Thyroid gland (tissue), 4 donors: ENCODE results near the gene TARBP2. TPM values are rescaled to one million over a fixed set of nuclear protein-coding genes. Genes with fewer than 3 reads are reported as not detected.

ENCODE experiments used
- DNase-seq, 2 donors: peaks; one replicate each; pipeline ENCODE4 v3.0.0-alpha.2; 2019
- H3K27ac ChIP-seq, 3 donors: fragments of 200-600 bp; sonication (generic); 1 replicate in 2 of 3; 2 replicates in 1 of 3; pipeline ENCODE4 v1.5.1; 2016 to 2019; ENCODE audit warnings: mild to moderate bottlenecking in 1 of 3, moderate library complexity in 1 of 3
- H3K27me3 ChIP-seq: fragments of 200-600 bp; sonication (generic); one replicate; pipeline ENCODE4 v1.5.1; 2019
- H3K36me3 ChIP-seq, 2 donors: fragments of 200-600 bp; sonication (generic); one replicate each; pipeline ENCODE4 v1.5.1; 2016 to 2019
- H3K4me1 ChIP-seq, 2 donors: fragments of 200-600 bp; sonication (generic); one replicate each; pipeline ENCODE4 v1.5.1; 2017 to 2019
- H3K4me3 ChIP-seq, 3 donors: fragments of 200-600 bp; sonication (generic); replicated peaks in 1 of 3; 1 replicate in 2 of 3; 2 replicates in 1 of 3; pipeline ENCODE4 v1.5.1; 2016; ENCODE audit warnings: mild to moderate bottlenecking in 1 of 3
- H3K9me3 ChIP-seq: fragments of 200-600 bp; sonication (generic); one replicate; pipeline ENCODE4 v1.5.1; 2017
- CTCF ChIP-seq, 6 experiments: fragments of 200-600 bp in 3 of 6; fragments of 450-650 bp in 3 of 6; sonication (generic) in 3 of 6; IDR thresholded peaks; one replicate each; pipeline ENCODE4 v1.5.1; 2016 to 2019; ENCODE audit warnings: antibody characterized with exemption in 6 of 6, mild to moderate bottlenecking in 2 of 6, inconsistent platforms in 1 of 6, moderate library complexity in 1 of 6
- POLR2A ChIP-seq, 2 donors: fragments of 450-650 bp; IDR thresholded peaks; one replicate each; pipeline ENCODE4 v1.6.1; 2017; ENCODE audit warnings: antibody characterized with exemption in 2 of 2, mild to moderate bottlenecking in 2 of 2, moderate library complexity in 1 of 2
- WGBS, 2 donors: methylation state at CpG; one replicate each; pipeline ENCODE4 v1.1.5; 2017; 5-methylcytosine and 5-hydroxymethylcytosine counted together
- intact Hi-C: fragments of 100-400 bp; cut with DNase I; formaldehyde crosslinking; loops from one replicate; pipeline ENCODE4 v1.15.1; 2023
- total RNA-seq, 4 donors: library from RNA; depleted of rRNA; stranded (reverse); fragments of >200 nt; gene quantifications; one replicate each; pipeline ENCODE4 v1.2.3, GENCODE V29; 2016

The TARBP2 gene
- total RNA-seq, 4 donors from 2014 or later, result 31.2 to 44.8 (median 34.7) TPM

GRCh38 chr12:53496752-53497032, 4.4 kb upstream of the TARBP2 start:
- H3K36me3 ChIP-seq, result no peaks in the 10 kb centered on the region
- TF ChIP-seq CTCF (IDR thresholded peaks at IDR 0.05) (no peak), POLR2A (IDR thresholded peaks at IDR 0.05) (no peak)
- H3K27me3 ChIP-seq, result no peaks in the 10 kb centered on the region
- H3K4me1 ChIP-seq, result peaks cover 24 to 49% of the 10 kb centered on the region in 2 donors
- intact Hi-C loops, result no loop called here
- H3K4me3 ChIP-seq, result no peak overlapping the region
- no peaks in the 10 kb centered on the region for H3K9me3 ChIP-seq
- no peak for DNase-seq
- WGBS, 2 donors, result 81 to 83% methylated on average over 1 of the region's 1 CpG
- H3K27ac ChIP-seq, result peak overlapping the region in 2 of 3 donors; percentile 34 to 52

GRCh38 chr12:53497461-53497860, 3.6 kb upstream of the TARBP2 start:
- Histone ChIP-seq H3K4me3 (no peak overlapping the region), H3K9me3 (no peaks in the 10 kb centered on the region), H3K36me3 (no peaks in the 10 kb centered on the region), H3K27ac (no peak overlapping the region), H3K4me1 (peaks cover 25 to 54% of the 10 kb centered on the region in 2 donors), H3K27me3 (no peaks in the 10 kb centered on the region)
- intact Hi-C loops, result no loop called here
- TF ChIP-seq POLR2A (IDR thresholded peaks at IDR 0.05), result no peak
- TF ChIP-seq CTCF (IDR thresholded peaks at IDR 0.05), result no peak
- 88 to 95% methylated on average over 3 of the region's 3 CpGs for WGBS, 2 donors
- DNase-seq, result no peak

GRCh38 chr12:53498235-53498630, 2.9 kb upstream of the TARBP2 start:
- DNase-seq, result no peak
- Histone ChIP-seq H3K36me3 (no peaks in the 10 kb centered on the region), H3K27me3 (no peaks in the 10 kb centered on the region), H3K4me1 (peaks cover 22 to 58% of the 10 kb centered on the region in 2 donors), H3K27ac (peak overlapping the region in 1 of 3 donors; percentile 10), H3K9me3 (no peaks in the 10 kb centered on the region), H3K4me3 (no peak overlapping the region)
- no peak for TF ChIP-seq POLR2A (IDR thresholded peaks at IDR 0.05)
- TF ChIP-seq CTCF (IDR thresholded peaks at IDR 0.05), result no peak
- WGBS, 2 donors, result 78 to 80% methylated on average over 2 of the region's 2 CpGs
- intact Hi-C loops, result no loop called here

- WGBS, 2 donors, result 1 to 2% methylated on average over 36 to 37 of the region's 51 CpGs
- no peaks in the 10 kb centered on the region for H3K9me3 ChIP-seq
- no peaks in the 10 kb centered on the region for H3K36me3 ChIP-seq
- TF ChIP-seq POLR2A (IDR thresholded peaks at IDR 0.05) (no peak), CTCF (IDR thresholded peaks at IDR 0.05) (no peak)
- DNase-seq, result peak; percentile 61 to 62
- peak within 1 kb of the TSS; percentile 25 to 59 (median 29) for H3K4me3 ChIP-seq
- H3K4me1 ChIP-seq, result peaks cover 10 to 46% of the 10 kb centered on the region in 2 donors
- H3K27me3 ChIP-seq, result no peaks in the 10 kb centered on the region
- peak within 1 kb of the TSS; percentile 91 to 99 (median 97) for H3K27ac ChIP-seq
- intact Hi-C loops, result loop anchor here (10.0 kb wide), 1 partner anchor 175 kb away; the partner anchor contains the start of gene AAAS
Measured at GRCh38 chr12:53499266-53500141, 1.6 kb upstream of the TARBP2 start, which contains the start of gene MAP3K12. Gene MAP3K12, minus strand, starts transcription at chr12:53499458. Its CDS starts 12,067 bp downstream, at chr12:53487391.
